ENCODE measurements around the gene TRPM5.

The TRPM5 gene

DNA sequence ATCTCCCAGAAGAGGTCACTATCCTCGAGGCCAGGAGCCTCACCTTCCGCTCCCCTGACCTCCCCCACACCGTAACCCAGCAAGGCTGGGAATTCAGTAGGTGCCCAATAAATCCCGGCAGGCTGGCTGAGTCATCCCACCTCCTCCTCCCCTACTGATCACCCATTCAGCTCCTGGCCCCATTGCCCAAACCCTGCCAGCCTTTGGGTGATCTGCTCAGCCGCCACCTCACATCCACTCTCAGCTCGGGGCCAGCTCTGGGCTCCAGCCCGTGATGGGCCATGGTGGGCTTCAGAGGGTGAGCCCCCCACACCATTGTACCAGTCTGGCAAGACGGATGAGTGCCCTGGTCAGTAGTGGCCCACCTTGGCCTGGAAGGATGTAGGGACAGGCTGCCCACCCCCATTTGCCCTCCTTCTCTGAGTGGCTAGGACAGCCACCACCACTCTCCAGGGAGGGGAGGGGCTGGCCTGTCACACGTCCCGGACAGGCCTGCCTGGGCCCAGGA, 8.2 kb downstream of the TRPM5 start:
- no peak for DNase-seq (ENCODE audit: low read depth)

DNA sequence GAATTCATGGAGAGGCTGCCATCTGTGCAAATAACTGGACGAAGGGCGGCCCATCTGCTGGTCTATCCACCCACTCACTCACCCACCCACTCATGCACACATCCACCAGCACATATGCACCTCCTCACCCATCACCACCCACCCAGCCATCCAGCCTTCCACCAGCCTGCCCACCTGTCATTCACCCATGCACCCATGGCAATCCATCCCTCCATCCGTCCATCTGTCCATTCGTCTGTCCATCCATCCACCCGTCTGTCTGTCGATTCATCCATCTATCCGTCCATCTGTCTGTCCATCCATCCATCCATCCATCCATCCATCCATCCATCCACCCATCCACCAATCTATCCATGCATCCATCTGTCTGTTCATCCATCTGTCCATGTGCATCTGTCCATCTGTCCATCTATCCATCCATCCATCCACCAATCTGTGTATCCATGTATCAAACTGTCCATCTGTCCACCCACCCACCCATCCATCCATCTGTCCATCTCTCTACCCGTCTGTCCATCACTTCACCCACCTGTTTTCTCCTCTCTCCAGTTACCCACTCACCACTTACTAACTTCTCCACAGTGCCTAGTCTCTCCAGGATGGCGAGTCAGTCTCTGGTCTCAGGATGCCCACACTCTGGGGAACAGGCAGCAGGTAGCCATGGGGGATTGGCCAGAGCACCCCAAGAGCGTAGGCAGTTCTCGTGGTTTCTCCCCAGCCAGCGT, 8.9 kb downstream of the TRPM5 start:
- no peak for DNase-seq (ENCODE audit: low read depth)

DNA sequence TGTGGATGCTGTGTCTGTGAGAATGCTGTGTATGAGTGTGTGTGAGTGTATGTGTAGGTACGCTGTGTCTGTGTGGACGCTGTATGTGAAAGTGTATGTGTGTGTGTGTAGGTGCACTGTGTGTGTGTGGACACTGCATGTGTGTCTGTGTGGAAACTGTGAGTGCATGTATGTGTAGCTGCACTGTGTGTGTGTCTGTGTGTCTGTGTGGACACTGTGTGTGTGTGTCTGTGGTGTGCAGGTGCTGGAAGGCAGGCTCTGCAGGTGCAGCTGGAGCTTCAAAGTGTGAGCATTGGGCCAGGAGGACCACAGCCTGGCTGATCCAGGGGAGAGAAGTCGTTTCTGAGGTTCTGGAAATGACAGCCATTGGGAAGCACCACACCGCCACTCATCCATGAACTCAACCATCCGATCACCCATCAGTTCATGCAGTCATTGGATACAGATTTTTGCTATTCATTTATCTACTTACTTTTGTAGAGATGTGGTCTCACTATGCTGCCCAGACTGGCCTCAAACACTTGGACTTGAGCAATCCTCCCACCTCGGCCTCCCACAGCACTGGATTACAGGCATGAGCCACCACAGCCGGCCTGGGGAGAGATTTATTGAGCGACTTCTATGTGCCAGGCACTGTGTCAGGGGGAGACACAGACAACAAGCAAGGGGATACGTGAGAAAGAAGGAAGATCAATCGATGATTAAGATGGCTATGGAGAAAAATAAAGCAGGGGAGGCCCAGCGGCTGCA, 9.6 kb downstream of the TRPM5 start:
- DNase-seq (ENCODE audit: low read depth) = no peak

DNA sequence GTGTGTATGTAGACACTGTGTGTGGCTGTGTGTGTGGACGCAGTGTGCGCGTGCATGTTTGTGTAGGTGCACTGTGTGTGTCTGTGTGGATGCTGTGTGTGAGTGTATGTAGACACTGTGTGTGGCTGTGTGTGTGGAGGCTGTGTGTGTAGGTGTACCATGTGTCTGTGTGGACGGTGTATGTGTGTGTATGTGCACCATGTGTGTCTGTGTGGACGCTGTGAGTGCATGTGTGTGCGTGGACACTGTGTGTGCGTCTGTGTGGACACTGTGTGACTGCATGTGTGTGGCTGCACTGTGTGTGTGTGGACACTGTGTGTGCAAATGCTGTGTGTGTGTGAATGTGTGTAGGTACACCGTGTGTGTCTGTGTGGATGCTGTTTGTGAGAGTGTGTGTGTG, 10.3 kb downstream of the TRPM5 start:
- no peak for DNase-seq (ENCODE audit: low read depth)

DNA sequence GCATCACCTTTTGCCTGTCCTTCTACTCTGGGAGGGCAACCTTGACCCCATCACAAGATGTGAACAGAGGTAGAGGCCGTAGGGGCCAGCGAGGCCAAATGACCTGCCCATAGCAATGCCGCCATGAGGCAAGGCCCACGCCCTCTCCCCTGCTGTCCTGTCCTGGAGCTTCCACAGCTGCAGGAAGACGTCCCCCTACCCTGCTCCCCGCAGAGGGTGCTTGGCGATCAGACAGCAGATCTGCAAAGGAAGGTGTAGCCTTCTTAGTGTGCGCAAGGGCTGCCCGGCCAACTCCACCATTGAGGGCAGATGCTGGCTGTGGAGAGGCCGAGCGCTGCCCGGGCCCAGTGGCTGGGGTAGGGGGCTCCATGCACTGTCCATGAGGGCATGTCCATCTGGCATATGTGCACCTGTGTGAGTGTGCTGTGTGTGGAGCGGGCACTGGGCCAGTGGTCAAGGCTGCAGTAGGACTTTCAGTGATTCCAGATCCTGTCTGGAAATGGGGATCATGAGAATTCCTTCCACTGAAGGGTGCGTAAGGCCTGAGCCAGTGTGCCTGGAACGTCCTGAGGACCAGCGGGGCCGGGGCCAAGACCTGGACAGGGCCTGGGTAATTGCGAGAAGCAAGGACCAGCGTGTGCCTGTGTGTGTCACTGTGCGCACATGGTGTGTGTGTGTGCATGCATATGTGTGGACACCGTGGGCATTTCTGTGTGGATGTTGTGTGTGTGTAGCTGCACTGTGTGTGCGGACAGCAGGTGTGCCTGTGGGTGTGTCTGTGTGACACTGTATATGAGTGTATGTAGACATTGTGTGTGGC, 11.0 kb downstream of the TRPM5 start:
- DNase-seq (ENCODE audit: low read depth) = no peak

GRCh38 chr11:2432628-2433071, 11.7 kb downstream of the TRPM5 start:
- DNase-seq (ENCODE audit: low read depth) = no peak

- no peak for DNase-seq (ENCODE audit: low read depth)
Observed at GRCh38 chr11:2432171-2432621, 12.1 kb downstream of the TRPM5 start.

DNA sequence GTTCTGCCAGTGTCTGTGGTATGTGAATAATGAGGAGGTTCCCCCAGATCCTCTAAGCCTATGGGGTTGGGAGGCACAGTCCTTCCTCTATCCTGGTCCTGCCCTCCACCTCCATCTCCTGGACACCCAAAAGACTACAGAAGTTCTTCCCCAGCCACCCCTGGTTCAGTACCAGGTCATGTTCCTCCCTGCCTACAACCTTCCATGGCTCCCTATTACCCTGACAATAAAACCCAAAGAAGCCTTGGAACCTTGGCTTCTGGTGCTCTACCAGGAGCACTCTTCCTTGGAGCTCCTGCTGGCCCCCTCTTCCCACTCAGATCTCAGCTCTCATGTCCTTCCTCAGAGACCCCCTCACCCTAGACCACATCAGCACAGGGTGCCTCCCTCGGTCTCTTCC, 12.9 kb downstream of the TRPM5 start:
- no peak for DNase-seq (ENCODE audit: low read depth)

DNA sequence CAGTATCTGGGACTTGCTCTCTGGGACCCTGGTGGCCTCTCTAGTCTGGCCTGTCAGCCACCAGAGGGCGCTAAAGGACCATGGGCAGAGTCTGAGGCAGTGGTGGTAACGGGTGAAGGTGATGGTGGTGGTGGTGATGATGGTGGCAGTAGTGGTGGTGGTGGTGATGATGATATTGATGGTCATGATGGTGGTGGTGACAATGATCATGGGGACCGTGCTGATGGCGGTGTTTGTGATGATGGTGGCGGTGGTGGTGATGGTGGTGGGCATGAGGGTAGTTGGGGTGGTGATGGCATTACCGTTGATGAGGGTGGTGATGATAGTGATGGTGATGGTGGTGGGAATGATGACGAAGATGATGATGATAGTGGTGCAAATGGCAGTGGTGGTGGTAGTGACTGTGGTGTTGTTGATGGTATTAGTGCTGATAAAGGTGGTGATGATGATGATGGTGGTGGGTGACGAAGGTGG, 16.0 kb downstream of the TRPM5 start:
- DNase-seq (ENCODE audit: low read depth) = peak; percentile 76

DNA sequence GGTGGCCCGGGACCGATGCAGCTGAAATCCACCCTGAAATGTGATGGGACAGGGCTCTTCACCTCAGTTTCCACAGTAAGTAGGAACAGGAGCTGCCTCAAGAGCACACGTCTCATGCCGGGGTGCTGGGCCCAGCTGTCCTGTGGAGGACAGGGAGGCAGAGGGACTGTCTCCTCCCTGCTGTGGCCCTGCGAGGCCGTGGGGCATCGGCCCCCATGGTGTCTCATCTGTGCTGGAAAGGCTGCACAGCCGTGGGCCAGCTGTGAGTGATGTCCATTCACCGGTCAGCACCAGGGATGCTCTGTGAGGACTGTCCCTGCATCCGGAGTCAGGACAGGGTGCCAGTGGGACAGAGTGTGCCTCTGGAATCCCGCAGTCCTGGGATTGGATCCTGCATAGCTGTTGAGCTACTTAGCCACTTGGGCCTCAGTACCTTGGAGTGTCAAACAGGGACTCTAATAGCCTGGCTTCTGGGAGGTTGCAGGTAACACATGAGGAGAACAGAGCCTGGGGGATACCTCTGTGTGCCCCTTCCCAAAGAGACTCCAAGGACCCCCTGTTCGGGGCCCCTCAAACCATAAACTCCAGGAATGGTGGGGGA, 16.5 kb downstream of the TRPM5 start:
- DNase-seq (ENCODE audit: low read depth) = no peak

DNA sequence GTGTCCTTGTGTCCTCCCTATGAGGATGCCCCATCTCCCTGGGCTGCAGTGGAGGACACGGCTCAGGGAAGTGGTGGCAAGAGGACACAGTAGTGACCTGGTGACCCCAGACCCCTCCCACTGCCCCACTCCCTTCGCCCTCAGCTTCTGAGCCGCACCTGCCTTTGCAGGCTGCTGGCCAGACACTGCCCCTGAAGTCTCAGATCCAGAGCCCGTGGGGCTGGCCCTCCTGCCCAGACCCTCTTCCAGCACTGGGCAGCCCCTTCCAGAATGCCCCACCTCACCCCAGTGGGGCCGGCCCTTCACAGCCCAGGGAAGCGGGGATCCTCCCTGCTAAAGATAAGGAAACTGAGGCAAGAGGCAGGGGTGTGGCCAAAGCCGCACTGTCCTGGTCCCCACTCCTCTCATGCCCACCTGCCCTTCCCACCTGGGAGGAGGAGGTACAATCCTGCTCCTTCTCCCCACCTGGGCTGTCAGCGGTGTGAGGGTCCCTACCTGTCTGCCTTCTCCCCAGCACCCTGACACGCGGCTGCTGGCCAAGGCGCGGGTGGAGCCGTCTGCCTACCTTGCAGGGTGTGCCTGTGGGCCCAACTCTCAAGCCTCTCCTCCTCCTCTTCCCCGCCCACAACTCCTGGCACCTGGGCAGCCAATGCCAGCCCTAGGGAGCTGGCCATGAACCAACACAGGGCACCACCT, 17.3 kb downstream of the TRPM5 start:
- DNase-seq (ENCODE audit: low read depth) = no peak

GRCh38 chr11:2426221-2426620, 18.1 kb downstream of the TRPM5 start:
- no peak for DNase-seq (ENCODE audit: low read depth)

- no peak for DNase-seq (ENCODE audit: low read depth)
Observed at GRCh38 chr11:2425506-2425905, 18.8 kb downstream of the TRPM5 start.

GRCh38 chr11:2424811-2425495, 19.4 kb downstream of the TRPM5 start:
- DNase-seq (ENCODE audit: low read depth) = no peak

GRCh38 chr11:2423157-2424025, 20.9 kb downstream of the TRPM5 start:
- DNase-seq (ENCODE audit: low read depth) = no peak

GRCh38 chr11:2422461-2423156, 21.7 kb downstream of the TRPM5 start:
- no peak for DNase-seq (ENCODE audit: low read depth)

GRCh38 chr11:2421996-2422395, 22.3 kb downstream of the TRPM5 start:
- DNase-seq (ENCODE audit: low read depth) = no peak

- DNase-seq (ENCODE audit: low read depth) = no peak
Observed at GRCh38 chr11:2421226-2421994, 22.9 kb downstream of the TRPM5 start.
